Sigmoid colon (tissue), 4 donors: ENCODE data around the gene NUBP1.

ENCODE experiments used
- EP300 ChIP-seq, 4 donors: sonication (generic); formaldehyde crosslinking; IDR thresholded peaks; one replicate each; pipeline ENCODE4 v1.6.1; 2017; ENCODE audit warnings: antibody characterized with exemption in 4 of 4
- POLR2A ChIP-seq, 2 donors: fragments of 450-650 bp; IDR thresholded peaks; one replicate each; pipeline ENCODE4 v1.6.1; 2016; ENCODE audit warnings: antibody characterized with exemption in 2 of 2, mild to moderate bottlenecking in 2 of 2, moderate library complexity in 2 of 2
- POLR2AphosphoS5 ChIP-seq, 4 donors: sonication (generic); formaldehyde crosslinking; IDR thresholded peaks; one replicate each; pipeline ENCODE4 v1.6.1; 2017; ENCODE audit warnings: antibody characterized with exemption in 4 of 4
- TF ChIP-seq, protein P1 (sequence below), 4 experiments: fragments of 450-650 bp in 3 of 4; fragments of 200-600 bp in 1 of 4; IDR thresholded peaks; one replicate each; pipeline ENCODE4 v1.5.1; 2016 to 2019; ENCODE audit warnings: antibody characterized with exemption in 4 of 4, mild to moderate bottlenecking in 3 of 4, moderate library complexity in 2 of 4

GRCh38 chr16:10745841-10746240 is 2.2 kb downstream of the NUBP1 start:
- TF ChIP-seq, protein P1, sequence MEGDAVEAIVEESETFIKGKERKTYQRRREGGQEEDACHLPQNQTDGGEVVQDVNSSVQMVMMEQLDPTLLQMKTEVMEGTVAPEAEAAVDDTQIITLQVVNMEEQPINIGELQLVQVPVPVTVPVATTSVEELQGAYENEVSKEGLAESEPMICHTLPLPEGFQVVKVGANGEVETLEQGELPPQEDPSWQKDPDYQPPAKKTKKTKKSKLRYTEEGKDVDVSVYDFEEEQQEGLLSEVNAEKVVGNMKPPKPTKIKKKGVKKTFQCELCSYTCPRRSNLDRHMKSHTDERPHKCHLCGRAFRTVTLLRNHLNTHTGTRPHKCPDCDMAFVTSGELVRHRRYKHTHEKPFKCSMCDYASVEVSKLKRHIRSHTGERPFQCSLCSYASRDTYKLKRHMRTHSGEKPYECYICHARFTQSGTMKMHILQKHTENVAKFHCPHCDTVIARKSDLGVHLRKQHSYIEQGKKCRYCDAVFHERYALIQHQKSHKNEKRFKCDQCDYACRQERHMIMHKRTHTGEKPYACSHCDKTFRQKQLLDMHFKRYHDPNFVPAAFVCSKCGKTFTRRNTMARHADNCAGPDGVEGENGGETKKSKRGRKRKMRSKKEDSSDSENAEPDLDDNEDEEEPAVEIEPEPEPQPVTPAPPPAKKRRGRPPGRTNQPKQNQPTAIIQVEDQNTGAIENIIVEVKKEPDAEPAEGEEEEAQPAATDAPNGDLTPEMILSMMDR (IDR thresholded peaks at IDR 0.05) = no peak
- no peak for TF ChIP-seq EP300 (IDR thresholded peaks at IDR 0.05)
- TF ChIP-seq POLR2AphosphoS5 (IDR thresholded peaks at IDR 0.05) = peak in 3 of 4 donors; percentile 20 to 55 (median 27)
- no peak for TF ChIP-seq POLR2A (IDR thresholded peaks at IDR 0.05)
